Kidney glomerular epithelial cell (primary cell): Measurements from ENCODE around the gene FYCO1.
"Not testable (repeated sequence)": the region's sequence is repeated elsewhere in the genome, so short reads cannot be mapped to it uniquely, and the experiment has no call there.

ENCODE experiments used
- DNase-seq: peaks from one replicate; lab custom pipeline; 2025; lab: John Stamatoyannopoulos, UW

The FYCO1 gene

GRCh38 chr3:46010519-46011113 is 15.0 kb upstream of the FYCO1 start:
- DNase-seq, result no peak

DNA sequence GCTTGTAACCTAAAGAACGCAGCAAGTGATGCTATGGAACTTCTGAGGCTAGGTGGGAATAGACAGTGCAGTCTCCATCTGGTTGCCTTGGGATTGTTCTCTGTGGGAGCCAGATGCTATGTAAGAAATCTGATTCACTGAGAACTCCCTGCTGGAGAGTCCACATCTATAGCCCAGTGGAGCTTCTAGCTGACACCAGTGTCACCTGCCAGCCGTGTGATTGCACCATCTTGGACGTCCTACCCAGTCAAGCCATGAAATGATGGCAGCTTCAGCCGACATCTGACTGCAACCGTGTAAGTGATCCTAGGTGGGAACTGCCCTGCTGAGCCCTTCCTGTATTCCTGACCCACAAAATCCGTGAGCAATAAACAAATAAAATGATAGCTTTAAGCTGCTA is 12.4 kb upstream of the FYCO1 start:
- DNase-seq, result no peak

- DNase-seq, result no peak
These were observed 11.7 kb upstream of the FYCO1 start for GRCh38 chr3:46007280-46007679.

DNA sequence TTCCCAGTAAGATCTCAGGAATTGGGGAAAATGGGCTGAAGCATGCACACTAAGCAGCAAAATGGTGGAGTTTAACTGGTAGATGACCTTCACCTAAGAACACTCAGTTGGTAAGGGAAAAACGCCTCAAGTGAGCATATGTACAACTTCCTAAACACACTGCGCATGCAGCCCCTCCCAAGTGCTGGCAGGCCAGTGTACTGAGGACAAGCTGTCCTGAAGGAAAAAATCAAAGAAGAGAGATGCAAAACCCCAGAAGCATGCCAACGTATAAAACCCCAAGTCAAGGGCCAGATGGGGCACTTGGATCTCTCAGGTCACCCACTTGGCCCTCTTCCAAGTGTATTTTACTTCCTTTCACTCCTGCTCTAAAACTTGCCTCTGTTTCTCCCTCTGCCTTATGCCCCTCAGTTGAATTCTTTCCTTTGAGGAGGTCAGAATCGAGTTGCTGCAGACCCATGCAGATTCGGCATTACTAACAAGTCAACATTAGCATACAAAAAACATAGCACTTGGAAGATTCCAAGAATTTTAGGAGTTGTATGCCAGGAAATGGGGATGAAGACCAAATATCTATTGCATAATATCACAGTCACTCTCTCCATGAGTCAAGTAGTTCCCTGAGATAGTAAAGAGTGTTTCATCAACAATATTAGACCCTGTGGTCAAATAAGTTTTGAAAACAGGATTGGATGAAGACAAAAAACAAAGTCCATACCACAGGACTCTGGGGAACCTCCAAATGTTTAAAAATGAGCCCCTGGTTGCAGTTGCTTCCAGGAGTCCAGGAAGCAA is 10.8 kb upstream of the FYCO1 start:
- DNase-seq, result no peak

- not testable (repeated sequence) for DNase-seq
These were observed 8.1 kb upstream of the FYCO1 start for GRCh38 chr3:46003706-46004105.

DNA sequence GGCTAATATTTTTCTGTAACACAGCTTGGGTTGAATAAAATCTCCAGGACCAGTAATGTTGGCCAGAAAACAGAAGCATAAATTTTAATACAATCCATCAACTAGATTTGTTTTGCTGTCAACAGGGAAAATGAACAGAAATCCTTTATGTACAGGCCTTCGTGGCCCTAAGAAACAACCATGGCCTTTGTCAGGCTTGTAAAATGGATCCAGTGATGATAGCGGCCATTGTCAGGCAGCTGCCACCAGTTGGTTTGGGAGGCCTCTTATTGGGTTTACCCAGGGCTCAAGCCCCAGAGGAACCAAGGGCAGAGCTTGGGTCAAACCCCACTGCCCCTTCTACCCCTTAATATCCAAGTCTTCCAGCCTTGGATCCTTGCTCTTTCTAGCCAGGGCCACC is 5.6 kb upstream of the FYCO1 start:
- no peak for DNase-seq

GRCh38 chr3:45997942-45998341 is 2.3 kb upstream of the FYCO1 start:
- DNase-seq, result no peak

DNA sequence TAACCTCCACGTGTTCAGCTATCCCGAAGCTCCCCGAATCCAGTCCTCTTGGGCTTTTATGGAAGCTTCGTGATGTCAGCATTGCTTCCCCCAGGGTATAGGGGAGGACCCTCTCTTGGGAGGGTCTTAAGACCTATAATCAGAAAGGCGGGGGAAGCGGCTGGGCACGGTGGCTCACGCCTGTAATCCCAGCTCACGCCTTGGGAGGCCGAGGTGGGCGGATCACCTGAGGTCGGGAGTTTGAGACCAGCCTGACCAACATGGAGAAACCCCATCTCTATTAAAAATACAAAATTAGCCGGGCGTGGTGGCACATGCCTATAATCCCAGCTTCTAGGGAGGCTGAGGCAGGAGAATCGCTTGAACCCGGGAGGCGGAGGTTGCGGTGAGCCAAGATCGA is 1.9 kb upstream of the FYCO1 start:
- DNase-seq, result not testable (repeated sequence)

GRCh38 chr3:45994419-45995235 is 997 bp downstream of the FYCO1 start:
- DNase-seq, result no peak

- DNase-seq, result no peak
These were observed 2.1 kb downstream of the FYCO1 start for GRCh38 chr3:45993421-45994027.

DNA sequence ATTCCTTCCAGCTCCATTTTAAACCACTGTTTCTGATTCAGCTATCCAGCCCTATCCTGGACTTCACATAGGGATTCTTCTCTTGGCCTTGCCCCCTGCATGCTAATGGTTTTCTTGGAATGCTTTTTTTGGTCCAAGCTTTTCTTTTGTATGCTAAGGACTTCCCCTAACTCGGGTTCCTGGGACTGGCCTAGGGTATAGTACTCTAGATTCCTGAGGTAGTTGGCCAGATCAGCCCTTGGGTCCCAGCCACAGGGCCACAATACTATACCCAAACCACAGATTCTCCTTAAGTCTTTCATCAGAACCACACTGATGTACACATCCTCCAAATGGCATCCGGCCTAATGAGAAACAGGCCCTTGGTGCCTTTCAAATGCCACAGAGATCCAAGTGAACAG is 2.8 kb downstream of the FYCO1 start:
- no peak for DNase-seq

DNA sequence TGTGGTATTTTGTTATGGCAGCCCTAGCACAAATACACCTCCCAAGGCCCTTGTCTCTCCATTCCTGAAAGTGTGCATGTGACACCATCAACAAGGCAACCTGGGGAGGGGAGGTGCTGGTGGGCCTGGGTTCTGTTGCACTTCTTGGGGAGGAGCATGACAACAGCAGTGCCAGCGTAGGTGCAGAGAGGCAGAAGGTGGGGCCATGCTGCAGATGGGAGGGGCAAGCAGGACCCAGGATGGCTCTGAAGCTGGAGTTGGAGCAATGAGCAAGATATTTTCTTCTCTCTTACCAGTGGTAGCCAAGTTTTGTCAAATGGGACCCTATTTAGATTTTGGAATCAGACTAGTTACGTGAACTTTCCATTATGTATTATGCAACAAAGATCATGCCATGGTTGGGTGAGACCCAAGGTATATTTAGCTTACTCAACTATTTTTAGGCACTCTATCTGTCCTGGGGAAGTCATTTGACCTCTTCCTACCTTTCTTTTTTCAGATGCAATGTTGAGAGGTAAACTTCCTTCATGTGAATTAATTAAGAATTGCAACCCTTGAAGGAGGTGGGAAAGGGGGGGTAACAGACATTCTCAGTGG is 3.4 kb downstream of the FYCO1 start:
- DNase-seq, result no peak

- DNase-seq, result no peak
These were observed 4.3 kb downstream of the FYCO1 start for GRCh38 chr3:45991341-45991740.

GRCh38 chr3:45990181-45990580 is 5.4 kb downstream of the FYCO1 start:
- DNase-seq, result no peak

DNA sequence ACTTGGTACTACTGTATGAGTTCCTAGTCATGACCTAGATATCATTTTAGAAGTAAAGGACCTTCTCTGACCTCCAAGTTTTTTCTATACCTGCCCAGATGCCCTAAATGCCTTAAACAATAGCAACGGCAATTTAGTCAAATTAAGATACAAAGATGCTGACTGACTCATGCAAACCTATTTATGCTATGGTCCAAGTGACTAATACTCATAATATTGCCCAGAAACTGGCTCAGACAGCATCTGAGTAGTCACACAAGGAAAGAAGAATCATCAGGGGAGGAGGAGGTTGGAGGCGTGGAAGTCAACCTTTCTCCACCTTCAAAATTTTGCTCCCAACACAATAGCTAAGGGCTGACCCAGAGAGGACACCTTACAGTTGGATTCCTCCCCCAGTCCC is 6.8 kb downstream of the FYCO1 start:
- DNase-seq, result peak; percentile 60

DNA sequence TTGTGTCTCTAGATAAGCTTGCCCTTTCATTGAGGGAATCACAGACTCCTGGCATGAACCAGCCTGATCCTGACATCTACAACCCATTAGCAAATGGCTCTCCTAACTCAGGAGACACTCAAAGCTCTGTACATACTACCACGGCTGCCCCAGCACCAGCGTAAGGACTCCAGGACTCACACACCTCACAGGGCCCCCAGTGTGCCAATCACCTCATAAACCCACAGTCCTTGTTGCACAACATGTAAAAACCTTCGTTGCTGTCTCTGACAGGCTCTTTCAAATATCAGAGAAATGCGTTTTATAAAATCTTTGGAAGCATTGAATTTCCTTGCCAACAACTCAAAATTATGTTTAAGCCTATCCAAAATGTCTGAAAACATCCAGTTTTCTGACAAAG is 7.3 kb downstream of the FYCO1 start:
- DNase-seq, result no peak

- DNase-seq, result no peak
These were observed 8.0 kb downstream of the FYCO1 start for GRCh38 chr3:45987368-45988291.

DNA sequence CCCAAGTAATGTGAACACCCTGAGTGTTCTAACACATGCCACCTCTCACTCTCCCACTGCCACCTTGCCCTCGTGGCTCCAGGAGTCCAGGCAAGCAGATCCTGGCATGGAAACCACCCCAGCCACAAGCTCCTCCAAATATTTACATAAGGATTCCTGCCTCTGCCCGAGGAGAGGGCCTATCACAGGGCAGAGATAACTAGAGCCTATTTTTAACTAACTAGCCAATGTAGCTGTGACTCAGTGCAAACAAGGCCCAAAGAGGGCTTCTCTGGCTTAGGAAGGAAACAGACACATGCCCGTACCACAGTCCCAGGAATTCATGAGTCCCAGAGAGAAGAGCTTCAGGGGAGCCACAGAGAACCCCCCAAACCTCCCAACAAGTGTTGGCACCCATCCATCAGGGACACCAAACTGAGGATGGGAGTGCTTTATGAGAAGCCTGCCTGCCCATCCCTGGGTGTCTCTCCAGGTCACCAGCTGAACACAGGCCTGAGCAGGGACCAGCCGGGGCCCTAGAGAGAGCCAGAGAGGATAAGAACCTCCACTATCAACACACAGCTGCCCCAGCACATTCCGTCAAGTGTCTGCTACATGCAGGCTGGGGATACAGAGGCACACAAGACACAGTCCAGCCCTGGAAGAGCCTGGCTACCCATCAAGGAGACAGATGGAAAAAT is 9.2 kb downstream of the FYCO1 start:
- peak; percentile 83 for DNase-seq

GRCh38 chr3:45985532-45986302 is 9.9 kb downstream of the FYCO1 start:
- no peak for DNase-seq
